Breast epithelium (tissue), 4 donors: ENCODE results near the gene SDCBP2. TPM values are rescaled to one million over a fixed set of nuclear protein-coding genes. Genes with fewer than 3 reads are reported as not detected.

ENCODE experiments used
- DNase-seq, 2 donors: peaks; one replicate each; pipeline ENCODE4 v3.0.0-alpha.2; 2019; ENCODE audit warnings: low spot score in 2 of 2
- H3K27ac ChIP-seq, 2 donors: fragments of 200-600 bp; sonication (generic) in 1 of 2; one replicate each; pipeline ENCODE4 v1.5.1; 2016 to 2019; ENCODE audit warnings: mild to moderate bottlenecking in 1 of 2
- H3K27me3 ChIP-seq, 2 donors: fragments of 200-600 bp; sonication (generic) in 1 of 2; one replicate each; pipeline versions ENCODE4 v1.5.1 to v1.6.0; 2017 to 2019; ENCODE audit warnings: control low read depth in 1 of 2, mild to moderate bottlenecking in 1 of 2
- H3K36me3 ChIP-seq: fragments of 200-600 bp; one replicate; pipeline ENCODE4 v1.5.1; 2019
- H3K4me1 ChIP-seq, 2 donors: fragments of 200-600 bp; sonication (generic); one replicate each; pipeline ENCODE4 v1.5.1; 2016 to 2019; ENCODE audit warnings: control low read depth in 1 of 2
- H3K4me3 ChIP-seq, 3 donors: fragments of 200-600 bp; sonication (generic); 1 replicate in 2 of 3; 2 replicates in 1 of 3; pipeline ENCODE4 v1.5.1; 2016 to 2019; ENCODE audit warnings: mild to moderate bottlenecking in 3 of 3, moderate library complexity in 2 of 3
- H3K9me3 ChIP-seq, 2 donors: fragments of 200-600 bp; sonication (generic) in 1 of 2; one replicate each; pipeline ENCODE4 v1.5.1; 2016 to 2019; ENCODE audit warnings: control low read depth in 1 of 2
- CTCF ChIP-seq, 3 donors: fragments of 450-650 bp; IDR thresholded peaks; one replicate each; pipeline ENCODE4 v1.5.1; 2016 to 2017; ENCODE audit warnings: antibody characterized with exemption in 3 of 3, mild to moderate bottlenecking in 3 of 3, moderate library complexity in 3 of 3
- POLR2A ChIP-seq: fragments of 450-650 bp; IDR thresholded peaks from one replicate; pipeline ENCODE4 v1.6.1; 2016; ENCODE audit warnings: antibody characterized with exemption, mild to moderate bottlenecking, moderate library complexity
- POLR2AphosphoS5 ChIP-seq, 3 donors: sonication (generic); formaldehyde crosslinking; IDR thresholded peaks; one replicate each; pipeline ENCODE4 v1.6.1; 2017; ENCODE audit warnings: antibody characterized with exemption in 3 of 3
- intact Hi-C: fragments of 100-400 bp; cut with DNase I; formaldehyde crosslinking; loops from one replicate; pipeline ENCODE4 v1.15.1; 2023; ENCODE audit warnings: low total_unique reads
- total RNA-seq, 3 donors: library from RNA; depleted of rRNA; stranded (reverse); fragments of >200 nt; gene quantifications; one replicate each; pipeline ENCODE4 v1.1.0, GENCODE V29; 2016

Gene SDCBP2
- total RNA-seq, 3 donors from 2014 or later, result 5.0 to 10.8 (median 9.8) TPM

GRCh38 chr20:1368448-1369199 lies 39.7 kb upstream of the SDCBP2 start:
- intact Hi-C loops, result no loop called here
- Histone ChIP-seq H3K9me3 (no peaks in the 10 kb centered on the region), H3K27ac (no peak overlapping the region), H3K4me1 (no peaks in the 10 kb centered on the region), H3K36me3 (no peaks in the 10 kb centered on the region), H3K27me3 (no peaks in the 10 kb centered on the region), H3K4me3 (no peak overlapping the region)
- no peak for DNase-seq
- TF ChIP-seq POLR2AphosphoS5 (IDR thresholded peaks at IDR 0.05), result no peak
- TF ChIP-seq CTCF (IDR thresholded peaks at IDR 0.05), result no peak
- TF ChIP-seq POLR2A, result no peak

GRCh38 chr20:1367479-1367878 lies 38.5 kb upstream of the SDCBP2 start:
- no peak overlapping the region for H3K4me3 ChIP-seq
- no peaks in the 10 kb centered on the region for H3K9me3 ChIP-seq
- no peak overlapping the region for H3K27ac ChIP-seq
- intact Hi-C loops, result no loop called here
- H3K36me3 ChIP-seq, result no peaks in the 10 kb centered on the region
- no peaks in the 10 kb centered on the region for H3K27me3 ChIP-seq
- TF ChIP-seq POLR2A, result no peak
- TF ChIP-seq CTCF (IDR thresholded peaks at IDR 0.05), result no peak
- TF ChIP-seq POLR2AphosphoS5 (IDR thresholded peaks at IDR 0.05), result no peak
- no peaks in the 10 kb centered on the region for H3K4me1 ChIP-seq
- DNase-seq, result no peak

- no peak for DNase-seq
- H3K4me3 ChIP-seq, result no peak overlapping the region
- no peaks in the 10 kb centered on the region for H3K4me1 ChIP-seq
- no peaks in the 10 kb centered on the region for H3K27me3 ChIP-seq
- H3K9me3 ChIP-seq, result no peaks in the 10 kb centered on the region
- TF ChIP-seq POLR2AphosphoS5 (IDR thresholded peaks at IDR 0.05), result no peak
- no peak for TF ChIP-seq CTCF (IDR thresholded peaks at IDR 0.05)
- no peak for TF ChIP-seq POLR2A
- H3K27ac ChIP-seq, result no peak overlapping the region
- H3K36me3 ChIP-seq, result no peaks in the 10 kb centered on the region
- intact Hi-C loops, result no loop called here
Measured at GRCh38 chr20:1364106-1364505, 35.2 kb upstream of the SDCBP2 start.

- DNase-seq, result no peak
- H3K27ac ChIP-seq, result no peak overlapping the region
- H3K4me1 ChIP-seq, result no peaks in the 10 kb centered on the region
Measured at GRCh38 chr20:1363522-1363921, 34.6 kb upstream of the SDCBP2 start.

More at GRCh38 chr20:1363522-1363921, 34.6 kb upstream of the SDCBP2 start:
- TF ChIP-seq CTCF (IDR thresholded peaks at IDR 0.05), result no peak
- TF ChIP-seq POLR2A, result no peak
- no peak for TF ChIP-seq POLR2AphosphoS5 (IDR thresholded peaks at IDR 0.05)
- intact Hi-C loops, result no loop called here
- Histone ChIP-seq H3K9me3 (no peaks in the 10 kb centered on the region), H3K36me3 (no peaks in the 10 kb centered on the region), H3K4me3 (no peak overlapping the region), H3K27me3 (no peaks in the 10 kb centered on the region)
